GM18520 (cell line): Measurements from ENCODE around the gene THSD7A.

Source experiments
- ATAC-seq: cut with Tn5 transposase; IDR thresholded peaks from one replicate; pipeline ENCODE4 v1.9.1; 2021; ENCODE audit not compliant: unreplicated experiment

The THSD7A gene

GRCh38 chr7:11591055-11591633 is 240.9 kb downstream of the THSD7A start:
- no peak for ATAC-seq

GRCh38 chr7:11589251-11589650 is 242.7 kb downstream of the THSD7A start:
- ATAC-seq: no peak

GRCh38 chr7:11587814-11588213 is 244.2 kb downstream of the THSD7A start:
- ATAC-seq: no peak

GRCh38 chr7:11587048-11587447 is 244.9 kb downstream of the THSD7A start:
- ATAC-seq: no peak

- ATAC-seq: no peak
Observed at GRCh38 chr7:11584406-11585031, 247.5 kb downstream of the THSD7A start.

- no peak for ATAC-seq
Observed at GRCh38 chr7:11579141-11579540, 252.9 kb downstream of the THSD7A start.

GRCh38 chr7:11576310-11576709 is 255.7 kb downstream of the THSD7A start:
- ATAC-seq: no peak

GRCh38 chr7:11573128-11573750 is 258.8 kb downstream of the THSD7A start:
- ATAC-seq: no peak

GRCh38 chr7:11570922-11571550 is 261.0 kb downstream of the THSD7A start:
- no peak for ATAC-seq

- ATAC-seq: no peak
Observed at GRCh38 chr7:11570205-11570604, 261.8 kb downstream of the THSD7A start.

GRCh38 chr7:11567571-11567970 is 264.4 kb downstream of the THSD7A start:
- no peak for ATAC-seq

GRCh38 chr7:11557627-11558026 is 274.4 kb downstream of the THSD7A start:
- peak; percentile 78 for ATAC-seq

- ATAC-seq: no peak
Observed at GRCh38 chr7:11552676-11553296, 279.2 kb downstream of the THSD7A start.

- no peak for ATAC-seq
Observed at GRCh38 chr7:11551470-11551869, 280.5 kb downstream of the THSD7A start.

- ATAC-seq: no peak
Observed at GRCh38 chr7:11548532-11548931, 283.5 kb downstream of the THSD7A start.

GRCh38 chr7:11541330-11541729 is 290.7 kb downstream of the THSD7A start:
- no peak for ATAC-seq

GRCh38 chr7:11540271-11540761 is 291.7 kb downstream of the THSD7A start:
- no peak for ATAC-seq

- no peak for ATAC-seq
Observed at GRCh38 chr7:11539853-11540252, 292.1 kb downstream of the THSD7A start.

- ATAC-seq: no peak
Observed at GRCh38 chr7:11538751-11539299, 293.2 kb downstream of the THSD7A start.

- no peak for ATAC-seq
Observed at GRCh38 chr7:11533229-11533820, 298.7 kb downstream of the THSD7A start.

- ATAC-seq: no peak
Observed at GRCh38 chr7:11529382-11529781, 302.6 kb downstream of the THSD7A start.
